HEK293 (cell line): ENCODE measurements around the gene HS3ST6.

ENCODE experiments used
- CTCF ChIP-seq: fragments of 450-650 bp; formaldehyde crosslinking; IDR thresholded peaks from 2 replicates; pipeline ENCODE4 v1.5.1; 2016; ENCODE audit warnings: missing biosample characterization, missing genetic modification characterization
- ZBTB8A ChIP-seq: fragments of 450-650 bp; formaldehyde crosslinking; IDR thresholded peaks from 2 replicates; pipeline ENCODE4 v1.5.1; 2016; ENCODE audit warnings: missing biosample characterization, missing genetic modification characterization

DNA sequence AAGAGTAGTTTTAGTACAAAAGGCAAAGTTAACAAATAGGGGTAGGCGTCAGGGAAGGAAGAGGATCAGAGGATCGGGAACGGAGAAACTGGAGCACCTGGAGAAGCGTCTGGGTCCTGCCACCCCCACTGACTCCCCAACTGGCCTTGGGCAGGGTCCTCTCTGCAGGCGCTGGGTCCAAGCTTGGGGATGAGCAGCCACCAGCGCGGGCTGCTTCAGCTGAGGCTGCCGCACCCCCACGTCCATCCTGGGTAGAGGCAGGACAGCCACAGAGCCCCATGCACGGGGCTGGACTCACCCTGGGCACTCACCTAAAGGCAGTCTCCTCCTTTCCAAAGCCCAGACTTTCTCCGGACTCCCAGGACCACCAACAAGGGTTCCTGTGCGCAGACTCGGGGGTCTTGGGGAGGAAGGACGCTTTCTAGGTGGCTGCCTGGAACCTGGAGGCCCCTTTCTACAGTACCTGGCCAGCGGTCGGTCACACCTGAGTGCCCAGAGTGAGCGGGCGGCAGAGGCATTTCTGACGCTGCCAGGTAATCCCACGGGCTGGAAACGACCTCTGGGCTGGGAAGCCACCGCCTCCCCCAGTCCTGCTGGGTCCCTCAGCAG, 1.1 kb downstream of the HS3ST6 start:
- no peak for TF ChIP-seq ZBTB8A (tag by site-specific recombination)
- TF ChIP-seq CTCF = no peak
